Measurements from ENCODE around the gene POU5F1. TPM values are rescaled to one million over a fixed set of nuclear protein-coding genes. Genes with fewer than 3 reads are reported as not detected.
"Not testable (repeated sequence)": the region's sequence is repeated elsewhere in the genome, so short reads cannot be mapped to it uniquely, and the experiment has no call there.

The POU5F1 gene
- total RNA-seq, 1 donor from 2014 or later, result 5.0 TPM

DNA sequence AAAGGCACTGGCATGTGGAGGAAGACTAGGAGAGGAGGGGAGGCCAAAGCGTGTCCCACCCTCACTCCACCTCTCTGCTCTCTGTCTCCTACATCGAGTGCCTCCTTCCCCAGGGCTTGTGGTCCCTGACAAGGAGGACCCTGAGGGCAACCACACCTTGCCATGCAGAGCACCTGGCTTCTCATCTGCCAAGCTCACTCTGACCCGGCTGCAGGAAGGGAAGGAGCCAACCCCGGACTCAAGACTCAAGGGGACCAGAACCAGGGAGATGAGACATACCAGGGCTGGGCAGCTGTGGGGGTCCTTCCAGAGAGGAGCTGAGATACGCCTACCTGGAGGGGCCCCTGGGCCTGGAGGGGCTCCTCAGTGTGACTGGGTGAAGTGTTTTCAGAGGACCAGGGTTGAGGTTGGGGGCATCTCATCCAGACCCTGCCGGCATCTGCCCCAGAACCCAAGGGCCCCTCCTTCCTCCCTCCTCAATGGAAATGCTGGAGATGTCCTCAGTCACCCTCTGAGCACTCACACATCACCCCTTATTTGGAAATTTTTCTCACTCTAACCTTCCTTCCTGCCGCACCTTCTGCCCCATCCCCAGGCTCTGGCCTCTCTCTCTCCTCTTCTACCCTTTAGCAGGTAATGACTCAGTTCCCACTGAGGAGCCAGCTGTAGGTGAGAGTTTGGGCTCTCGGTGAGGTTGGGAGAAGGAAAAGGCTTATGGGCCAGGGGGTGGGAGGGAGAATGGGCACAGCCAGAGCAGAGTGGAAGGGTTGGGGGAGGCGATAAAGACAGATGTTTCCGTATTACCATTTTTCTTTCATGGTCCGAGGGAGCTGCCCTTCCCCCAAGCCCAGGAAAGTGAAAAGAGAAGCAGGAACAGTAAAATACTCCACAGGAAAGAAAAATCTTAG lies 32.0 kb upstream of the POU5F1 start:
- Histone ChIP-seq H3K9me3 (no peaks in the 10 kb centered on the region), H3K27ac (peak overlapping the region; percentile 89), H3K36me3 (no peaks in the 10 kb centered on the region), H3K4me3 (no peak overlapping the region), H3K27me3 (ENCODE audit: low read depth) (no peaks in the 10 kb centered on the region), H3K4me1 (peaks cover 43% of the 10 kb centered on the region)
- no peak for DNase-seq
- intact Hi-C loops (cut with DNase I), result no loop called here
- no peak for ATAC-seq
- TF ChIP-seq, protein P1, sequence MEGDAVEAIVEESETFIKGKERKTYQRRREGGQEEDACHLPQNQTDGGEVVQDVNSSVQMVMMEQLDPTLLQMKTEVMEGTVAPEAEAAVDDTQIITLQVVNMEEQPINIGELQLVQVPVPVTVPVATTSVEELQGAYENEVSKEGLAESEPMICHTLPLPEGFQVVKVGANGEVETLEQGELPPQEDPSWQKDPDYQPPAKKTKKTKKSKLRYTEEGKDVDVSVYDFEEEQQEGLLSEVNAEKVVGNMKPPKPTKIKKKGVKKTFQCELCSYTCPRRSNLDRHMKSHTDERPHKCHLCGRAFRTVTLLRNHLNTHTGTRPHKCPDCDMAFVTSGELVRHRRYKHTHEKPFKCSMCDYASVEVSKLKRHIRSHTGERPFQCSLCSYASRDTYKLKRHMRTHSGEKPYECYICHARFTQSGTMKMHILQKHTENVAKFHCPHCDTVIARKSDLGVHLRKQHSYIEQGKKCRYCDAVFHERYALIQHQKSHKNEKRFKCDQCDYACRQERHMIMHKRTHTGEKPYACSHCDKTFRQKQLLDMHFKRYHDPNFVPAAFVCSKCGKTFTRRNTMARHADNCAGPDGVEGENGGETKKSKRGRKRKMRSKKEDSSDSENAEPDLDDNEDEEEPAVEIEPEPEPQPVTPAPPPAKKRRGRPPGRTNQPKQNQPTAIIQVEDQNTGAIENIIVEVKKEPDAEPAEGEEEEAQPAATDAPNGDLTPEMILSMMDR (IDR thresholded peaks at IDR 0.05), result no peak

DNA sequence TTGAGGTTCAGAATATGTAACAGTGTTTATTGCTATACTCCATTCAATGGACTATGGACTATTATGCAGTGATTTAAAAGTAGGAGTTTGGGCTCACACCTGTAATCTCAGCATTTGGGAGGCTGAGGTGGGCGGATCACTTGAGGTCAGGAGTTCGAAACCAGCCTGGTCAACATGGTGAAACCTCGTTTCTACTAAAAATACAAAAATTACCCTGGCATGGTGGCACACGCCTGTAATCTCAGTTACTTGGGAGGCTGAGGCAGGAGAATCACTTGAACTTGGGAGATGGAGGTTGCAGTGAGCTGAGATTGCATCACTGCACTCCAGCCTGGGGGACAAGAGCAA lies 28.6 kb upstream of the POU5F1 start:
- not testable (repeated sequence) for H3K36me3 ChIP-seq; H3K27me3 ChIP-seq (ENCODE audit: low read depth); H3K9me3 ChIP-seq; ATAC-seq; H3K27ac ChIP-seq; DNase-seq
- Histone ChIP-seq H3K4me1 (peaks cover 46% of the 10 kb centered on the region), H3K4me3 (peak overlapping the region; percentile 72)
- intact Hi-C loops (cut with DNase I), result loop anchor here (10.0 kb wide), 1 partner anchor 166 kb away; no protein-coding TSS in a partner anchor

DNA sequence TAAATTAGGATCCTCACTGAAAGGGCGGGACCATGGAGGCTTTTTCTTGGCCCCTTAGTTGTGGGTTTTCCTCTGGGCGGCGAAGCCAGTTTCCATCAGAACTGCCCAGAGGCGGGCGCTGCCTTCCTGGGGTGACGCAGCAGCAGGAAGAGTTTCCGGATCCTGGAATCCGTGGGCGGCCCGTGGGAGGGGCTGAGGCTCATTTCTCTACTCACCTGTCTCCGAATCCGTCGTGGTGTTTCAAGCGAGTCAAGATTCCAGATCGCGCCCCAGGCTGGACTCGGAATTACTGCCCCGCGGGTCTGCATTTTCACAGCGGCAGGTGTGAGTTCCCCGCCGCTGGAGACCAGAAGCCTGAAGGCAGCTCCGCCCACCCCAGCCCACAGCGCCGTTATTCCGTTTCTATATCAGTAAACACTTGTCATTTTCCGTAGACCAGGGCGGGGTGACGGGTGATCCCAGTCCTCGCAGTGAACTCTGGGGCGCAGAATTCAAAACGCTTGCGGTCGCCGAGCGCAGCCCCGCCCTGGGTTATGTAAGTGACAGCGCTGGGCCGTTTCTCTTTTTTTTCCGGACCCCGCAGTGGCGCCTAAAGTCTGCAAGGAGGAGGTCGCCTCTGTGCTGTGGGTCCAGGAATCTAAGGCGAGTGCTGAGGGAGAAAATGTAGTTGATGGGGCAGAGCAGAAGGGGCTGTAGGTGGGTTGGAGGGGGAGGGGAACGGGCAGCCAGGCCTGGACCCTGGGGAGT lies 27.2 kb upstream of the POU5F1 start:
- intact Hi-C loops (cut with DNase I), result loop anchor here (10.0 kb wide), 1 partner anchor 167 kb away; no protein-coding TSS in a partner anchor

DNA sequence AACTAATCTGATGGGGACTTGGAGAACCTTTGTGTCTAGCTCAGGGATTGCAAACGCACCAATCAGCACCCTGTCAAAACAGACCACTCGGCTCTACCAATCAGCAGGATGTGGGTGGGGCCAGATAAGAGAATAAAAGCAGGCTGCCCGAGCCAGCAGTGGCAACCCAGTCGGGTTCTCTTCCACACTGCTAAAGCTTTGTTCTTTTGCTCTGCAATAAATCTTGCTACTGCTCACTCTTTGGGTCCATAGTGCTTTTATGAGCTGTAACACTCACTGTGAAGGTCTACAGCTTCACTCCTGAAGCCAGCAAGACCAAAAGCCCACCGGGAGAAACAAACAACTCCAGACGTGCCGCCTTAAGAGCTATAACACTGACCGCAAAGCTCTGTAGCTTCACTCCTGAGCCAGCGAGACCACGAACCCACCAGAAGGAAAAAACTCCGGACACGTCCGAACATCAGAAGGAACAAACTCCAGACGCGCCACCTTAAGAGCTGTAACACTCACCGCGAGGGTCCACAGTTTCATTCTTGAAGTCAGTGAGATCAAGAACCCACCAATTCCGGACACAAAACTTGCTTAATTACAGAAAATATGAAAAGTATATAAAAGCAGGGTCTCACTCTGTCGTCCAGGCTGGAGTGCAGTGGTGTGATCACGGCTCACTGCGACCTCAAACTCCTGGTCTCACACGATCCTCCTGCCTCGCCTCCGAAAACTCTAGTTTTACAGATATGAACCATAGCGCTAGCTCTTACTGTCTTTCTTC lies 26.0 kb upstream of the POU5F1 start:
- Histone ChIP-seq H3K4me1 (peaks cover 31% of the 10 kb centered on the region), H3K4me3 (peak overlapping the region; percentile 72), H3K27ac (peak overlapping the region; percentile 99)
- intact Hi-C loops (cut with DNase I), result loop anchor here (10.0 kb wide), 1 partner anchor 168 kb away; no protein-coding TSS in a partner anchor
- not testable (repeated sequence) for H3K9me3 ChIP-seq; H3K27me3 ChIP-seq (ENCODE audit: low read depth); ATAC-seq; DNase-seq; H3K36me3 ChIP-seq

More for the DNA sequence above, 27.2 kb upstream of the POU5F1 start:
- DNase-seq (peak; percentile 97), ATAC-seq (peak; percentile 93 to 94)
- Histone ChIP-seq H3K9me3 (no peaks in the 10 kb centered on the region), H3K36me3 (no peaks in the 10 kb centered on the region), H3K4me3 (peak overlapping the region; percentile 72), H3K4me1 (peaks cover 39% of the 10 kb centered on the region), H3K27me3 (ENCODE audit: low read depth) (no peaks in the 10 kb centered on the region), H3K27ac (peak overlapping the region; percentile 99)
- TF ChIP-seq, protein P1 (IDR thresholded peaks at IDR 0.05), result no peak

- H3K27me3 ChIP-seq (ENCODE audit: low read depth); H3K9me3 ChIP-seq; DNase-seq; H3K4me3 ChIP-seq; ATAC-seq; H3K36me3 ChIP-seq: not testable (repeated sequence)
- Histone ChIP-seq H3K4me1 (peaks cover 31% of the 10 kb centered on the region), H3K27ac (peak overlapping the region; percentile 41)
- intact Hi-C loops (cut with DNase I), result loop anchor here (10.0 kb wide), 1 partner anchor 169 kb away; no protein-coding TSS in a partner anchor
Measured at GRCh38 chr6:31195308-31195979, 25.0 kb upstream of the POU5F1 start.

DNA sequence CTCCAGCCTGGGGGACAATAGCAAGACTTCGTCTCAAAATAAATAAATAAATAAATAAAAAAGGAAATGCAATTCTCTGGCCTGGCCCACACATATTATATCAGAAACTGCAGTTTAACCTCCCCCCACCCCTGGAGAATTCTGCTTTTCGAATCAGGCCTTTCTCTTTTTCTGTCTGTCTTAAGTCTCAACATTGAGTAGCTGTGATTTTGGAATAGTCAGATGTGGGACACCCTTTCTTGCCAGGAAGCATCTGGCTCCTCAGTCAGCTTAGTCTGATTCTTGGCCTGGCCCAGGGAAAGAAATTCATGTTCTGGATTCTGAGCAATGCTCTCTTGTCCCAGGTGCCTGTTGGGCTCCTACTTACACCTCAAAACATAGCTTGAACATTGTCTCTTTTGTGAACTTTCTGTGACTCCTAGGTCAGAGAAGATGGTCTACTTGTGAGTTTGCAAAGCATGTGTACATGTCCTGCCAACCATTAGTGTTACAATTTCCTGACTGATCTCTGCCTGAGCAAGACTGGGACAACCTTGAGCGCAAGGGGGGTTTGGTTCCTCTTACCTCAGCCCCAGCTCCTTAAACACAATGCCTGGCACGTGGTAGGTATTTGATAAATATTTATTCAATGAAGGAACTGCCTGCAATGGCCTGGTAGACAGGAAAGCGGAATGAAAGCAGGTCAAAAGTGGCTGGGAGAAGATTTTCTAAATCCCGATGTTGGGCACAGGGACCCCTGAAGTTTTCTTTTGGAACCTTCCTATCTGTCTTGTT lies 23.8 kb upstream of the POU5F1 start:
- H3K27ac ChIP-seq, result peak overlapping the region; percentile 41
- H3K4me1 ChIP-seq, result peaks cover 21% of the 10 kb centered on the region
- DNase-seq (no peak), ATAC-seq (no peak)
- no peaks in the 10 kb centered on the region for H3K9me3 ChIP-seq
- no peaks in the 10 kb centered on the region for H3K36me3 ChIP-seq
- no peak overlapping the region for H3K4me3 ChIP-seq
- intact Hi-C loops (cut with DNase I), result loop anchor here (5.0 to 10.0 kb wide), 2 partner anchors 57 to 171 kb away; partner anchors contain the start of gene PSORS1C2
- TF ChIP-seq, protein P1 (IDR thresholded peaks at IDR 0.05), result no peak
- no peaks in the 10 kb centered on the region for H3K27me3 ChIP-seq (ENCODE audit: low read depth)

Data from lower lobe of right lung (tissue), 2 donors.